Panc1 (cell line): ENCODE results near the gene CD93. TPM values are rescaled to one million over a fixed set of nuclear protein-coding genes. Genes with fewer than 3 reads are reported as not detected.

ENCODE experiments used
- ATAC-seq: fragments of 200-7000 bp; cut with Tn5 transposase; 2 replicates; pipeline ENCODE4 v1.9.1; 2020; ENCODE audit warnings: mild to moderate bottlenecking, moderate library complexity
- BruUV-seq: library from RNA; stranded (reverse); fragments of 400-500 nt; replicated peaks from 2 replicates; lab custom pipeline; 2021; lab: Mats Ljungman, UMichigan
- CTCF ChIA-PET: fragments of 300-600 bp; sonication (Branson Sonifier 250); formaldehyde crosslinking; loops from one replicate; lab custom pipeline; 2022; ENCODE audit warnings: antibody characterized with exemption; lab: Charles Lee
- POLR2A ChIA-PET: fragments of 300-600 bp; sonication (Branson Sonifier 250); formaldehyde crosslinking; loops from one replicate; lab custom pipeline; 2022; ENCODE audit warnings: antibody characterized with exemption; lab: Charles Lee
- DNase-seq: peaks from one replicate; pipeline ENCODE4 v3.0.0-alpha.2; 2010; ENCODE audit warnings: low read depth, low spot score
- H3K27ac ChIP-seq: 2 replicates; pipeline ENCODE4 v1.5.1; 2011; ENCODE audit warnings: mild to moderate bottlenecking, low read length, inconsistent platforms
- H3K27me3 ChIP-seq: fragments of 200-500 bp; sonication (Bioruptor generic); 2 replicates; pipeline ENCODE4 v1.6.0; 2014; ENCODE audit warnings: low read length, inconsistent platforms; ENCODE audit not compliant: control insufficient read depth, insufficient read depth
- H3K36me3 ChIP-seq: fragments of 200-500 bp; sonication (Bioruptor generic); 2 replicates; pipeline ENCODE4 v1.5.1; 2014; ENCODE audit warnings: inconsistent platforms, mild to moderate bottlenecking, low read length, moderate library complexity; ENCODE audit not compliant: control insufficient read depth, insufficient read depth
- H3K4me1 ChIP-seq: 2 replicates; pipeline ENCODE4 v1.5.1; 2011; ENCODE audit warnings: inconsistent platforms, mild to moderate bottlenecking, low read length, moderate library complexity; ENCODE audit not compliant: control insufficient read depth, insufficient read depth
- H3K4me3 ChIP-seq, 2 experiments: 2 replicates each; pipeline ENCODE4 v1.5.1; 2011 to 2012; ENCODE audit warnings: low read depth in 2 of 2, low read length in 2 of 2, mild to moderate bottlenecking in 2 of 2, inconsistent platforms in 1 of 2, moderate library complexity in 1 of 2
- H3K9me3 ChIP-seq: fragments of 200-500 bp; sonication (Bioruptor generic); 2 replicates; pipeline ENCODE4 v1.5.1; 2014; ENCODE audit warnings: low read depth, mild to moderate bottlenecking, inconsistent platforms, low read length, moderate library complexity; ENCODE audit not compliant: control insufficient read depth, insufficient read depth
- CTCF ChIP-seq: fragments of 450-650 bp; IDR thresholded peaks from 2 replicates; pipeline ENCODE4 v1.5.1; 2017; ENCODE audit warnings: mild to moderate bottlenecking
- POLR2AphosphoS5 ChIP-seq: IDR thresholded peaks from 2 replicates; pipeline ENCODE4 v1.6.1; 2012; ENCODE audit warnings: mild to moderate bottlenecking, low read depth, low read length, moderate library complexity
- REST ChIP-seq, 2 experiments: IDR thresholded peaks; 2 replicates each; pipeline ENCODE4 v1.6.1; 2011 to 2012; ENCODE audit warnings: low read depth in 2 of 2, control low read depth in 1 of 2, low read length in 1 of 2, mild to moderate bottlenecking in 1 of 2, moderate library complexity in 1 of 2; ENCODE audit not compliant: insufficient read depth in 1 of 2
- SIN3A ChIP-seq: IDR thresholded peaks from 2 replicates; pipeline ENCODE4 v1.6.1; 2012; ENCODE audit warnings: low read depth, mild to moderate bottlenecking, low read length, moderate library complexity, borderline replicate concordance; ENCODE audit not compliant: insufficient read depth
- TCF7L2 ChIP-seq: IDR thresholded peaks from 2 replicates; pipeline ENCODE4 v1.6.1; 2011; ENCODE audit warnings: mild to moderate bottlenecking, low read depth, low read length, inconsistent platforms
- in situ Hi-C: cut with HindIII; loops from 2 replicates; pipeline ENCODE4 v1.10.0; 2016; ENCODE audit warnings: low sequenced_read_pairs, low pct_unique_long_range_greater_than_20kb
- intact Hi-C: fragments of 100-400 bp; cut with micrococcal nuclease; formaldehyde crosslinking; loops from one replicate; pipeline ENCODE4 v1.10.0; 2022; ENCODE audit not compliant: unreplicated experiment
- total RNA-seq: library from RNA; stranded (reverse); gene quantifications from one replicate; pipeline ENCODE4 v1.2.1, GENCODE V29; 2021; ENCODE audit not compliant: unreplicated experiment

CD93 gene
- total RNA-seq, 1 experiment from 2014 or later: 0.10 TPM

- H3K36me3 ChIP-seq: no peaks in the 10 kb centered on the region
- H3K9me3 ChIP-seq: no peaks in the 10 kb centered on the region
- no TSS peak for BruUV-seq
- TF ChIP-seq SIN3A: no peak
- TF ChIP-seq CTCF: no peak
- TF ChIP-seq POLR2AphosphoS5: no peak
- TF ChIP-seq REST (IDR thresholded peaks at IDR 0.05; ENCODE audit: insufficient read depth in 1 of 2, low read depth in 2 of 2, low read length in 1 of 2): no peak
- no peak for TF ChIP-seq TCF7L2
- intact Hi-C loops (no loop called here), in situ Hi-C loops (no loop called here)
- no peak for ATAC-seq
- H3K4me3 ChIP-seq: no peak overlapping the region
- POLR2A ChIA-PET: no interaction called here
- CTCF ChIA-PET: no interaction called here
- DNase-seq: no peak
- no peaks in the 10 kb centered on the region for H3K27me3 ChIP-seq
- H3K27ac ChIP-seq: no peak overlapping the region
- no peaks in the 10 kb centered on the region for H3K4me1 ChIP-seq
Observed at GRCh38 chr20:23114018-23114417, 27.9 kb upstream of the CD93 start.

GRCh38 chr20:23112595-23112994 lies 26.5 kb upstream of the CD93 start:
- H3K4me3 ChIP-seq: no peak overlapping the region
- H3K27me3 ChIP-seq: no peaks in the 10 kb centered on the region
- TF ChIP-seq REST (IDR thresholded peaks at IDR 0.05; ENCODE audit: insufficient read depth in 1 of 2, low read depth in 2 of 2, low read length in 1 of 2) (no peak), CTCF (no peak), TCF7L2 (no peak), SIN3A (no peak), POLR2AphosphoS5 (no peak)
- ChIA-PET POLR2A (interaction anchor here (0.8 kb wide), 1 partner anchor 21 kb away, joined by 3 read pairs; no protein-coding TSS in a partner anchor), CTCF (no interaction called here)
- no peak for DNase-seq
- no peak for ATAC-seq
- H3K9me3 ChIP-seq: no peaks in the 10 kb centered on the region
- no TSS peak for BruUV-seq
- intact Hi-C loops (no loop called here), in situ Hi-C loops (no loop called here)
- no peaks in the 10 kb centered on the region for H3K36me3 ChIP-seq
- H3K4me1 ChIP-seq: no peaks in the 10 kb centered on the region
- no peak overlapping the region for H3K27ac ChIP-seq
